Mucosa of rectum (tissue), 2 donors: Measurements from ENCODE around the gene UBA1.

Experiments used
- H3K27ac ChIP-seq, 2 donors: one replicate each; pipeline ENCODE4 v1.7.0; 2013; ENCODE audit warnings: inconsistent platforms in 2 of 2, low read depth in 2 of 2, low read length in 2 of 2
- H3K27me3 ChIP-seq, 2 donors: one replicate each; pipeline ENCODE4 v1.7.0; 2013; ENCODE audit warnings: low read length in 2 of 2; ENCODE audit not compliant: control insufficient read depth in 2 of 2, insufficient read depth in 2 of 2
- H3K36me3 ChIP-seq, 2 donors: one replicate each; pipeline ENCODE4 v1.7.0; 2013; ENCODE audit warnings: low read length in 2 of 2; ENCODE audit not compliant: control insufficient read depth in 2 of 2, insufficient read depth in 2 of 2
- H3K4me1 ChIP-seq, 2 donors: one replicate each; pipeline ENCODE4 v1.7.0; 2013; ENCODE audit warnings: low read length in 2 of 2, mild to moderate bottlenecking in 1 of 2; ENCODE audit not compliant: control insufficient read depth in 2 of 2, insufficient read depth in 2 of 2
- H3K4me3 ChIP-seq, 2 donors: one replicate each; pipeline ENCODE4 v1.7.0; 2013; ENCODE audit warnings: low read length in 2 of 2
- H3K9ac ChIP-seq, 2 donors: one replicate each; pipeline ENCODE4 v1.7.0; 2013; ENCODE audit warnings: low read length in 2 of 2, low read depth in 1 of 2, mild to moderate bottlenecking in 1 of 2
- H3K9me3 ChIP-seq, 2 donors: one replicate each; pipeline ENCODE4 v1.7.0; 2013; ENCODE audit warnings: low read length in 2 of 2; ENCODE audit not compliant: control insufficient read depth in 2 of 2
- donor health status: healthy.
- donor health status: Normal muscosa, but diverticular disease.

UBA1 gene

GRCh38 chrX:47169726-47170515 is 23.7 kb upstream of the UBA1 start:
- H3K27ac ChIP-seq = no peak overlapping the region
- peaks cover 18 to 33% of the 10 kb centered on the region in 2 donors for H3K36me3 ChIP-seq
- H3K27me3 ChIP-seq = no peaks in the 10 kb centered on the region

DNA sequence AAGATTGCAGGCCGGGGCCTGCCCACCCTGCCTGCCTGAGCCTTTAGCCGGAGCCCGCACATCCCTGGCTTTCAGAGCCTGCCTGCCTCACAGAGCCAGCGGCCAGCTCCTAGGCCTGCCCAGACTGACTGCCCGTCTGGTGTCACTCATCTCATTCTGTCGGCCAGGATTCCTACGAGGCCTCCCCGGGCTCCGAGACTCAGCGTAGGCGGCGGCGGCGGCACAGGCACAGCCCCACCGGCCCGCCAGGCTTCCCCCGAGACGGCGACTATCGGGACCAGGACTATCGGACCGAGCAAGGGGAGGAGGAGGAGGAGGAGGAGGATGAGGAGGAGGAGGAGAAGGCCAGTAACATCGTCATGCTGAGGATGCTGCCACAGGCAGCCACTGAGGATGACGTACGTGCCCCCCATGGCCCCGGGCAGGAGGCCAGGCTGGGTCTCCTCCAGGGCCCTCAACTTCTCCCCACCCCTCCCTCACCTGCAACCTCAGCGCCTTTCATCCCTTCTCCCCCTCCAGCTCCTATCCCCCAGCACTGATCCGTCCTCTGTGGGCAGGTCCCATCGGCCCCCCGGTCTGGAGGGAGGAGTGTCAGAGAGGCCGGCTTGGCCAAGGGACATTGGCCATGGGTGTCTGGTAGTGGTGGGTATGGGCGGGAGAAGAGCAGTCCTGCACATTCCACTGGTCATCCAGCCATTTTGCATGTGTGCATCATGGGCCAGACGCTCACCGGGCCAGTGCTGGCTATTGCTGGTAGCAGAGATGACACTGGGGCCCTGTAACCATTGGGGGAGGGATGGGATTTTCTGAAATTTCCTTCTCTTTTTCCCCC is 22.6 kb upstream of the UBA1 start:
- Histone ChIP-seq H3K4me3 (no peak overlapping the region), H3K27me3 (no peaks in the 10 kb centered on the region), H3K4me1 (no peaks in the 10 kb centered on the region), H3K9me3 (no peaks in the 10 kb centered on the region), H3K36me3 (peaks cover 22 to 39% of the 10 kb centered on the region in 2 donors), H3K9ac (no peak overlapping the region), H3K27ac (no peak overlapping the region)

More at GRCh38 chrX:47169726-47170515, 23.7 kb upstream of the UBA1 start:
- Histone ChIP-seq H3K9ac (no peak overlapping the region), H3K9me3 (no peaks in the 10 kb centered on the region), H3K4me1 (no peaks in the 10 kb centered on the region), H3K4me3 (no peak overlapping the region)

DNA sequence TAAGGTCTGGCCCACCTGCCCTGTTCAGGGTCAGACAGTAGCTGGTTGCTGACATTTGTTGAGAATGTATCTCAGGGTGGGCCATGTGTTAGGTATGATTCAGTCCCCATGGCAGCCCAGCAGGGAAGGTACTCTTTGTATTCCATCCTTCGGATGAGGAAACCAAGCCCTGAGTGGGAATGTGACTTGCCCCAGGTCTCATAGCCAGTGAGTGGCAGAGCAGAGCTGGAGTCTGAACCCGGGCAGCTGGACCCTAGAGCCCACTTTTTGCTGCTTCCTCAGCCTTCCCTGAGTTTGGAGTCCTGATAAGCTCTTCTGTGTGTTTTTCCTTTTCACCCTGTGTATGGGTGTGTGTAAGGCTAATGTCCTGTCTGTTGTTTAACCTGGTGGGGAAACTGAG is 21.6 kb upstream of the UBA1 start:
- Histone ChIP-seq H3K4me1 (no peaks in the 10 kb centered on the region), H3K4me3 (no peak overlapping the region), H3K27ac (no peak overlapping the region), H3K36me3 (peaks cover 31 to 46% of the 10 kb centered on the region in 2 donors), H3K9ac (no peak overlapping the region), H3K9me3 (no peaks in the 10 kb centered on the region), H3K27me3 (no peaks in the 10 kb centered on the region)

GRCh38 chrX:47172549-47172948 is 21.1 kb upstream of the UBA1 start:
- no peak overlapping the region for H3K9ac ChIP-seq
- no peak overlapping the region for H3K27ac ChIP-seq
- H3K9me3 ChIP-seq = no peaks in the 10 kb centered on the region
- H3K36me3 ChIP-seq = peaks cover 34 to 47% of the 10 kb centered on the region in 2 donors
- no peaks in the 10 kb centered on the region for H3K4me1 ChIP-seq
- no peak overlapping the region for H3K4me3 ChIP-seq
- no peaks in the 10 kb centered on the region for H3K27me3 ChIP-seq

GRCh38 chrX:47172971-47173792 is 20.4 kb upstream of the UBA1 start:
- H3K36me3 ChIP-seq = peaks cover 38 to 52% of the 10 kb centered on the region in 2 donors
- no peaks in the 10 kb centered on the region for H3K4me1 ChIP-seq
- no peak overlapping the region for H3K27ac ChIP-seq
- peaks cover 0 to 2% of the 10 kb centered on the region in 2 donors for H3K27me3 ChIP-seq
- no peak overlapping the region for H3K9ac ChIP-seq
- H3K4me3 ChIP-seq = no peak overlapping the region
- H3K9me3 ChIP-seq = no peaks in the 10 kb centered on the region

GRCh38 chrX:47174376-47174775 is 19.3 kb upstream of the UBA1 start:
- peaks cover 48 to 53% of the 10 kb centered on the region in 2 donors for H3K36me3 ChIP-seq

DNA sequence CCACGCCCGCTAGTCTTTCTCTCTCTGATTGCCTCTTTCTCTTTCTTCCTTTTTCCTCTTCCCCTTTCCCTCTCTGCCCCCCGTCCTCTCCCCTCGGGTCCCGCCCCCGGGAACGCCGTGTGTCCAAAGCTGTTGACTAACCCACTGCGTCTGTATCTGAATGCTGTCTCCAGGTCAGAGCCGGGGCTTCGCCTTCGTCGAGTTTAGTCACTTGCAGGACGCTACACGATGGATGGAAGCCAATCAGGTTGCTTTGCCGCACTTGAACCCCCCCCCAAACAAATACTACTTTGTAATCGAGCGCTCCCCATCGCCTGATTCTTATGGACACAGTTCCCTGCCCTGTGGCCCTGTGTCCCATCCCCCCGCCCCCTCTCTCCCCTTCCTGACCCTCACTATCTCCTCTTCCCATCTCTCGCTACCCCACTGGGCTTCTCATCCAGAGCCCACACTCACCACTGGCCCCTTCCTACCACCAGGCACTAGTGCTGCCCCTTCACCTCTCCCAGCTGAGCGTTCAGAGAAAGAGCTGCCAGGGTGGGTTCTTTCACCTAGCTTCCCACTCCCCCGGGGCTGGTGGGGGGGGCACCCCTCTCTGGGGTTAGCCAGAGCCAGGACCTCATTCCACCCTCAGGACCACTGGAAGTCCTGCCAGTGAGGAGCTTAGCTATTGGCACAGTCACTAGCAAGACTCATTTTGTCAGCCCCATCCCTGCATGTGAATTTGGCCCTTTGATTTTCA is 18.6 kb upstream of the UBA1 start:
- Histone ChIP-seq H3K27ac (no peak overlapping the region), H3K36me3 (peaks cover 46 to 51% of the 10 kb centered on the region in 2 donors), H3K4me3 (no peak overlapping the region), H3K9me3 (no peaks in the 10 kb centered on the region), H3K27me3 (peaks cover 6 to 11% of the 10 kb centered on the region in 2 donors), H3K4me1 (no peaks in the 10 kb centered on the region), H3K9ac (no peak overlapping the region)

More at GRCh38 chrX:47174376-47174775, 19.3 kb upstream of the UBA1 start:
- no peak overlapping the region for H3K4me3 ChIP-seq
- H3K27me3 ChIP-seq = peaks cover 3 to 7% of the 10 kb centered on the region in 2 donors
- H3K9ac ChIP-seq = no peak overlapping the region
- no peaks in the 10 kb centered on the region for H3K9me3 ChIP-seq
- no peaks in the 10 kb centered on the region for H3K4me1 ChIP-seq
- H3K27ac ChIP-seq = no peak overlapping the region

DNA sequence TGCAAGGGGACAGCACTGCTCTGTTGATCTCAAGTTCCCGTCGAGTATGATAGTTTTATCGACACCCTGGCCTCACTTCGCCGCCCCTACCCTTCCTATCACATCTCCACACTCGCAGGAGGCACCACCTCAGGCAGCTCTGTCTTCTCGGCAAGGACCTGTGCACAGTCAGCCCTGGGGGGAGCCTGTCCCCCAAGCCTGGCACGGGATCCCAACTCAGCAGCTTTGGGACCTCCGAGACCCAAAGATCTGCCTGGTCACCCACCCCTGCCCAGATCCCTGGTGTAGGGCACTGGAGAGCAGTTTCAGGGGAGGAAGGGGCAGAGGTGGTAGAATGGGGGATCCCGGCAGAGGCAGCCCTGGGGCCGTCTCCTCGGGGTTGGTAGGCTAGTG is 18.0 kb upstream of the UBA1 start:
- H3K4me1 ChIP-seq = no peaks in the 10 kb centered on the region
- no peak overlapping the region for H3K9ac ChIP-seq
- H3K4me3 ChIP-seq = no peak overlapping the region
- H3K27me3 ChIP-seq = peaks cover 6 to 14% of the 10 kb centered on the region in 2 donors
- H3K9me3 ChIP-seq = no peaks in the 10 kb centered on the region
- no peak overlapping the region for H3K27ac ChIP-seq
- peaks cover 43 to 46% of the 10 kb centered on the region in 2 donors for H3K36me3 ChIP-seq

DNA sequence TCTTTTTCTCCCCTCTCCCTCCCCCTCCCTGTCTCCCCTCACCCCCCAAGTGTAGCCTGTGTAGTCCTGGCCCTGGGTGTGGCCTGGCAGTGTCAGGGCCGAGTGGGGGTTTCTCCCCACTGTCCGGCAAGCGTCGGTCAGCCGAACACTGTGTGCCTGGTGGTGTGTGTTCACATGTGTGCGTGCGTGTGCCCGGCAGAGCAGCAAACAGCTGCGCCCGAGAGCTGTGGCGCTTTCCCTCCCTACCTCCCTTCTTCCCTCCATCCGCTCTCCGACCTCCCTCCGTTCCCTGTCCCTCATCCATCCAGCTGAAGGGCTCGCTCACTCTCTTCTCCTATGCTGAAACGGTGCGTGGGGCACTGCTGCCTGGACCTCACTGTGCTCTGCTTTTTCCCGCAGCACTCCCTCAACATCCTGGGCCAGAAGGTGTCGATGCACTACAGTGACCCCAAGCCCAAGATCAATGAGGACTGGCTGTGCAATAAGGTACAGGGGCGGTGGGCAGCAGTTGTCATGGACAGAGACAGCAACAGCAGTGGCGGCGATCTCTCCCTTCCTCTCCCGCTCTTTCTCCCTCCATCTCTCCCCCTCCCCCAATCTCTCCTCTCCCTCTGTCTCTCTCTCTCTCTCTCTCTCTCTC is 17.4 kb upstream of the UBA1 start:
- no peak overlapping the region for H3K9ac ChIP-seq
- H3K9me3 ChIP-seq = no peaks in the 10 kb centered on the region
- no peaks in the 10 kb centered on the region for H3K4me1 ChIP-seq
- H3K4me3 ChIP-seq = no peak overlapping the region
- H3K36me3 ChIP-seq = peaks cover 45% of the 10 kb centered on the region in 2 donors
- peaks cover 6 to 14% of the 10 kb centered on the region in 2 donors for H3K27me3 ChIP-seq
- no peak overlapping the region for H3K27ac ChIP-seq
